Uterus (tissue), 2 donors: Measurements from ENCODE around the gene BMP4.

Experiments used
- CTCF ChIP-seq, 4 experiments: fragments of 200-600 bp in 2 of 4; fragments of 450-650 bp in 2 of 4; sonication (generic) in 2 of 4; IDR thresholded peaks; one replicate each; pipeline ENCODE4 v1.5.1; 2016 to 2019; ENCODE audit warnings: antibody characterized with exemption in 4 of 4, mild to moderate bottlenecking in 2 of 4, moderate library complexity in 1 of 4
- POLR2A ChIP-seq, 2 donors: fragments of 450-650 bp; IDR thresholded peaks; one replicate each; pipeline ENCODE4 v1.6.1; 2016; ENCODE audit warnings: antibody characterized with exemption in 2 of 2, mild to moderate bottlenecking in 1 of 2, moderate library complexity in 1 of 2

DNA sequence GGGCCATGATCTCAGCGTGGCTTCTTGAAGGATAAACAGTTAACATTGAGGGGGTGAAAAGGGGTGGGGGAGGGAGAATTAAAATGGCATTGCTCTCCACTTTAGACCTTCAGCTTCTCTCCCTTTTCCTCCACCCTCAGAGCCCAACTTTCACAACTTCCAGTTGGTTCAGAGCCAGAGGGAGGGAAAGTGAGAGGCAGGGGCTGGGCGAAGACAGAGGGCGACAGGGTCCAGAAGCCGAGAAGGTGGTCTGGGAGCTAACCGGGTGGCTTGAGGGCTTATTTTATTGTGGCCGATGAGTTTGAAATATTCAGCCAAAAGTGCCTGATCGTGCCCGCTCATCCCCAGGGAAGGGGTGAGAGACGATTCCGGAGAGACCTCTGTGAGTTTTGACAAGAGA lies 4.1 kb downstream of the BMP4 start:
- TF ChIP-seq CTCF (IDR thresholded peaks at IDR 0.05): no peak
- TF ChIP-seq POLR2A (IDR thresholded peaks at IDR 0.05): no peak
